HG02884 (cell line): ENCODE data around the gene PARN.

Experiments
- ATAC-seq: cut with Tn5 transposase; IDR thresholded peaks from one replicate; pipeline ENCODE4 v1.9.1; 2021; ENCODE audit warnings: mild to moderate bottlenecking, moderate library complexity; ENCODE audit not compliant: unreplicated experiment

PARN gene

DNA sequence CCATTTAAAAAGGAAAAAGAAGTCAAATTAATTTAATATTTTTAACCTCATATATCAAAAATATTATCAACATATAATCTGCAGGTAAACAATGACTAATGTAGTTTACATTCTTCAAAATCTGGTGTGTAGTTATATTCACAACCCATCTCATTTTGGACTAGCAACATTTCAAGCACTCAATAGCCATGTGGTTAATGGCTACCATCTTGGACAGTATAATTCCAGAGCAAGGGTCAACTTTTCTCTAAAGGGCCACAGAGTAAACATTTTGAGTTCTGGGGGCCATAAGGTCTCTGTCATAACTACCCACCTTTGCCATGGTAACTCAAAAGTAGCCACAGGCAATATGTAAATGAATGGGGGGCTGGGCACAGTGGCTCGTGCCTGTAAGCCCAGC, 153.9 kb downstream of the PARN start:
- ATAC-seq, result no peak

DNA sequence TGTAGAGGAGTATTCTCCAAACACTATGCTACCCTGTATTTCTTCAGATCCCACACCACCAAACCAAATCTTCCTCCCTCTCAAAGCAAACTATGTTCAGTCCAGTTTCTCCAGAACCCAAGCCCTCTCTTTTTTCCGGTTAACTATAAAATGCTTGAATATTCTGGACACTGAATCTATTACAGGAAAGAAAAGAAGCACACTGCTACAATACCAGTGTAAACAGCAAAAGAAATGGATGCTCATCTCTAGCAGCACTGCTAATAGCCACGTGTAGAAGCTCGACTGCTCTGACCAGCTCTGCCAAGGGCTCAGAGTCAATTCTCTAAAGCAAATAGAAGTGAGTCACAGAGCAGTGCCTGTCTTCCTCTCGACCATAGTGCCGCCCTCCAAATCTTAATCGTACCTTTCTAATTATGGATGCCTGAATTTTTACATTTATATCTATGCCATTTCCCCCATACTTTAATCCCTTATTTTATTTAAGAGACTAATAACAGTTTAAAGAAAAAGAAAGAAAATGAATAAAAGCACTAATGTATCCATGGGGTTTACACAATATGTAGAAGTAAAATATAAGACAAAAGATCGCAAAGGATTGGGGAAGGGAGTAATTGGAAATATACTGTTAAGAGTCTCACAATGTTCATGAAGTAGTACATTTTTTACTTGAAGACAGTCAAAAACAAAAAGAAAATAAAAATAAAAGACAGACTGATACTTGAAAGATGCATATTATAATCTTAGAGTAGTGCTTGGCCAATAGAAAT, 154.5 kb downstream of the PARN start:
- no peak for ATAC-seq

DNA sequence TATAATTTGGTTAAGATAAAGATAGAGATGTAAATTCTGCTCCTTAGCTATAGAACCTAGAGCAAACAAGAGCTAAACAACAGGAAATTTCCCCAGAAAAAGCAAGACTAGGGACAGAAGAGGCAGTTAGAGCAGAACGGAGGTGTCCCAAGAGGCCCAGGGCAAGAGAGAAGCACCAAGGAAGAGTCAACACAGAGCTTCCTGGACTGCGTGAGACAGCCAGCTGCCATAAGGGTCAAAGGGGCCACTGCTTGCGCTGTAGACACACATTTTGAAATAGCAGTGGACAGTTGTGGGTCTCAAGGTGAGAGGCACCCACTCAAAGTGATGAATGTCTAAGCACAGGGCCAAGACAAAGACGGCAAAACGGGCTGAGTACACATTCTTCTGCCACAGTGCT, 156.6 kb downstream of the PARN start:
- ATAC-seq, result no peak

DNA sequence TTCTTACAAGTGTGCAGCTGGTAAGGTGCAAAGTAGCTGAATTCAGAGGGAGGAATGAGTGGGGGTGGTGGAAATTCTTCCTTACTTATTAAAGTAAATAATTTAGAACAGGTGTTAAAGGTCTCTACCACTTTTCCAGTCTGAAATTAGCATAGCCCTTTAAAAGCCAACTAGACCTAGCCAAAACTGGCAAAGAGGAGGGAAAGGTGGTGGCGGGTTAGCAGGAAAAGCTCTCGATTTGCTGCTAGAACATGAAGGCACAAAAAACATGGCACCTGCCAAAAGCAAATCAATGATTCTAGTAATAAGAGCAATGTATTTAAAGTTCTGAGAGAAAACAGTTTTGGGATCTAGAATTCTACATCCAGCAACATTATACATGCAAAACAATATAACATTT, 157.7 kb downstream of the PARN start:
- no peak for ATAC-seq

DNA sequence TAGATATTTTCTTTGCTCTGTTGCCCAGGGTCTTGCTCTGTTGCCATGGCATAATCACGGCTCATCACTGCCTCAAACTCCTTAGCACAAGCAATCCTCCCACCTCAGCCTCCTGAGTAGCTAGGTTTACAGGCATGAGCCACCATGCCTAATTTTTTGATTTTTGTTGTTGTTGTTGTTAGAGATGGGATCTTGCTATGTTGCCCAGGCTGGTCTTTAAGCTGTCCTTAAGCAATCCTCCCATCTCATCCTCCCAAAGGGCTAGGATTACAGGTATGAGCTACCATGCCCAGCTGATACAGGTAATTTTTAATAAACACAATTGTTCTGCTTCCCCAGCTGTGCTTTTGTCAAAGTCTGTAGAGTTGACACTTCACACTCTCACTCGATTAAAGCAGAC, 159.3 kb downstream of the PARN start:
- ATAC-seq, result no peak

DNA sequence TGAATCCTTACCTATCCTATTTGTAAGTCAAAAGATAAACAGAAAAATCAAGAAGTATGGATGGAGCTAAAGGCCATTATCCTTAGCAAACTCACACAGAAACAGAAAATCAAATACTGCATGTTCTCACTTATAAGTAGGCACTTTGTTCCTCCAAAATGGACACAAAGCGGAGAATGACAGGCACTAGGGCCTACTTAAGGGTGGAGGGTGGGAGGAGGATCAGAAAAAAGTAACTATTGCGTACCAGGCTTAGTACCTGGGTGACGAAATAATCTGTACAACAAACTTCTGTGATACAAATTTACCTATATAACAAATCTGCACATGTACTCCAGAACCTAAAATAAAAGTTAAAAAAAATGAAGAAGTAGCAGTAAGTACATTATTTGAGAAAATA, 164.3 kb downstream of the PARN start:
- ATAC-seq, result no peak

DNA sequence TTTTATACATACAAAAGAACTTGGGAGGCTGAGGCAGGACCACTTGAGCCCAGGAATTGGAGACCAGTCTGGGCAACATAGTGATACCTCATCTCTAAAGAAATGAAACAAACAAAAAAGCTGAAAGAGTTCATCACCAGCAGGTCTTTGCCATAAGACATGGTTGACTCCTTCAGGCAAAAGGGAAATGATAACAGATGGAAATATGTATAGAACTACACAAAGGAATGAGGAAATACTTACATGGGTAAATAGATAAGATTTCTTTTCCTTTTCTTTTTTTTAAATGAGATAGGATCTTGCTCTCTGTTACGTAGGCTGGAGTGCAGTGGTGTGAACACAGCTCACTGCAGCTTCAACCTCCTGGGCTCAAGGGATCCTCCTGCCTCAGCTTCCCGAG, 165.3 kb downstream of the PARN start:
- ATAC-seq, result no peak

DNA sequence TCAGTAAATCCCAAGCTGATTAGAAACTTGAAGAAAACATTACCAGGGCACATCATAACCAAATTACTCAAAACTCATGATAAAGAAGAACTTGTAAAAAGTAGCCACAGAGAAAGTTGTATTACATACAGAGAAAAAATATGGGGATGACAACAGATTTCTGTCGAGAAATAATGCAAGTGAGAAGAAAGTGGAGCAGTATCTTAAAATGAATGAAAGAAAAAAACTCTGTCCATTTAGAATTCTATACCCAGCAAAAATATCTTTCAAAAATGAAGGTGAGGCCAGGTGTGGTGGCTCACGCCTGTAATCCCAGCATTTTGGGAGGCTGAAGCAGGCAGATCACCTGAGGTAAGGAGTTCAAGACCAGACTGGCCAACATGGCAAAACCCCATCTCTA, 165.9 kb downstream of the PARN start:
- ATAC-seq, result no peak

DNA sequence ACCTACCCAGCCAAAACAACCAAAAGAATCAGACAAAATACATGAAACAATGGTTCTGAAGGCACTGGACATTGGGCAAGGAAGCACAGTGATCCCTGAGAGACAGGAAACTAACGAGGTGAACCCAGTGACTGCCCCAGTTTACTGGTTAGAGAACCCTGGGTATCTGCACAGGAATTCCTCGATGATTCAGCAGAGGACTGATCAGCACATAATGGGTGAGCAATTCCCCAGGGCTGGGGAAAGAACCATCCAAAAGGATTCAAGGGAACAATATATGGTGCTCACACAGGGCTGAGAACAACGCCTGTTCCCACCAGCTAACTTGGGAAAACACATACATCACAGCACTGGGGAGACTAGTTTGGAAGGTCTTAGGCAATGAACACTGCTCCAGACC, 167.2 kb downstream of the PARN start:
- ATAC-seq, result no peak

DNA sequence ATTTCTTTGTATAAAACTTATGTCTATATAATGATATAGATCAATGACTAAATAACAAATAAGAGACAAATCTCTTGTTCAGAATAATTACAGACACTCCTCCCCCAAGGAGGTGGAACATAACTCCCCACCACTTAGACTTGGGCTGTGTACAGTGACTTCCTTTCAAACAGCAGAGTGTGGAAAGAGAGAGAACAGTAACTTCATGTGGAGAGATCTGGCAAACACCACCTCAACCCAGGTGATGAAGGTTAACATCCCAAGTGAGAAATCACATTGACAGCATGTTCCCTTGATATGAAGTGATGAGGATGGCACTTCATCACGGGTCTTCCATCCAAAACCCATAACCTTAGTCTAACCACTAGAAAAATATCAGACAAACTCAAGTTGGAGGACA, 169.3 kb downstream of the PARN start:
- no peak for ATAC-seq

DNA sequence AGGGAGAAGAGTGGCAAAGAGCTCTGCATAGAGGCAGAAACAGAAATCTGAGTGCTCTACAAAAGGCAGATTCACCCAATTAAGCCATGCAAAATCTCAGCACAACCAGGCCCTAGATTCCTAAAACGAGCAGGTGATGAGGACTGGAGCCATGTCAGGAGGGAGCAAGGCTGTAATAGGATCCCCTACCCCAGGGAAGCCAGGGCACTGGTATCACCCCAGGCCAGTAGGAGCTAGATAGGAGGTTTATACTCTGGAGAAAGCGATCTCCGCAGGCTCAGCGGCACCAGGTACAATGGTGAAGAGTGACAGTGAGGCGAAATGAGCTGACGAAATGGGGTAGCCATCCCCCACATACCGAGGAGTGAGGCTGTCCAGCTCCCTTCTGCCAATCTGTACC, 171.5 kb downstream of the PARN start:
- no peak for ATAC-seq

DNA sequence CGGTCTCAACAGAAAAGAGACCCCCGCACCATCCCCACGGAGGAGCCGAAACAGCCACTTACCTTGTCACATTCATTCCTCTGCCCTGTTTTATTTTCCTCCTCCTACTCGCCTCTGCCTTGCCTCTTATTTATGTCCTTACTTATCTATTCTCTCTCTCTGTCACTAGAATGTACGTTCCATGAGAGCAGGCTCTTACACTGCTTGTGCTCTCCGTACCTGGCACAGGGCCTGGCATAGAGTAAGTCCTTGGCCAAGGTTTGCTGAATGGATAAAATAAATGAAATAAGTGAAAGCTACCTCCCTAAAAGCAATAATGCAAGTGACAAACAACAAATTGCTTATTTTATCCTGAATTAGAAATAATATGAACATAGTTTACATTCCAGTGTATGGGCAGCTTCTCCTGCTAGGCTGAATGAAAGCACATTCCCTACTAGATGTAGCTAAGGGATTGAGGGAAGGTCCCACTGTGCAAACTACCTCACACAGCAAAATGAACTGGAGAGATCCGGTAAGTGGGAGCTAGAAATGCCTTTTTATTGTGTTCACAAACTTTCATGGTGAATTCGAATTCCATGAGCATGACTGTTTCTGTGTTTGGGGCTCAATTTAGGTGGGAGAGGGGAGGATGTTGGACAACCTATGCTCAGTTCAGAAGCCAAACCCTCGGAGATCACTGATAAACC, 173.1 kb downstream of the PARN start:
- no peak for ATAC-seq

DNA sequence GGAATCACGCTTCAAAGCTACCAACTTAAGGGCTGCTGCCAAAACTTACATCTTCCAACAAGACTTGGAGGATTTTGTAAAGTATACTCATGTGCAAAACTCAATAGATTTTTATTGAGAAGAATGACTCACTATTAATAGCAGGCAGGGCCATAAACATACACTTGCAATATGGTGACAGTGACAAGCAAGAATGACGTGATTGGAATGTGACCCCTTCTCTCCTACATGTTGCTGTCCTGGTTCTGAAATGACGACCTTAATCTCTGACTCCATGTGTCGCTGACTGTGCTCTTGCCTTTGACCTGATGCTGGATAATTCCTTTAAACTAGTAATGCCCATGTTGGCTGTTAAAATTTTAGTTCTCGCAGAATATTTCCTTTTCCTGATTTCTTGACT, 174.5 kb downstream of the PARN start:
- ATAC-seq, result no peak

DNA sequence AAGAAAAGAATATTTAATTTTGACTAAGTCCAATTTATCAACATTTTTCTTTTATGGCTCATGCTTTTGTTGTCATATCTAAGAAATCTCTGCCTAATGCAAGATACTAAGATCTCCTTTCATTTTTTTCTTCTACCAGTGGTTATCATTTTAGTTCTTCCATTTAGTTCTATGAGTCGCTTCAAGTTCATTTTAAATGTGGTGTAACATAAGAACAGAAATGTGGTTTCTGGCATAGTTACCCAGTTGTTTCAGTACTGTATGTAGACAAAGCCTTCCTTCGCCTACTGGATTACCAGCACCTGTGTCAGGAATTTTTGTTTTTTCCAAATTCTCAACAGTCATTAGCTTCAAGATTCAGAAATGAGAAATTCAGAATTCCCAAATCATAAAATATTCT, 175.7 kb downstream of the PARN start:
- no peak for ATAC-seq

DNA sequence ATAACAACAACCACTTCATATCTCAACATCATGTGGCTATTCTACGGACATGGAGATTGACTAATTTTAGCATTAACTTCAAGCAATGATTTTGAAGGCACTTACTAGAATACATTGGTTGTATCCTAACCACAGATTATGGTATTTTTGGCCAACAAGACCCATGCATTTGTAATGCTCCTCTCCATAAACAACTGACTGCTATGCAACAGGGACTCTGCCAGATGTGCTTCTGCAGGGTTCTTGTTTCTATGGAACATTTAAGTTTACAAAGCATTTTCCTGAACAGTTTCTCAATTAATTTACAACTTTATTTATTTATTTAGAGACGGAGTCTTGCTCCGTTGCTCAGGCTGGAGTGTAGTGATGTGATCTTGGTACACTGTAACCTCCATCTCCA, 178.0 kb downstream of the PARN start:
- no peak for ATAC-seq

DNA sequence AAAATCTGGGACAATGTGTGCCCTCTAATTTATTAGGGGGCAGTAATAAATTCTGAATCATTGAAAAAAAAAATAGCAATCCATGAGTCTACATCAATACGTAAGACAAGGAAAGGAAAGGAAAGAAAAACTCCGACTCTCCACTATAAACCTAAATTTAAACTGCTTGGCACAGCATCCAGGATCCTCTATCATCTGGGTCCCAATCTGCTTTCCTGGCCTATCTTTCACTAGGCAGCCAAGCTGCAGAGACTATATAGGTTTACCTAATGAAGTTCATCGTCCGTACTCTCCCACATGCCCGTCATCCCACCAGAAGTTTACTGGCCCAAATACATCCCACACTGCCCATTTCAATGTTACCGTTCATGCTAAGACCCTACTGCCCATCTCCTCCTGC, 179.2 kb downstream of the PARN start:
- ATAC-seq, result no peak

DNA sequence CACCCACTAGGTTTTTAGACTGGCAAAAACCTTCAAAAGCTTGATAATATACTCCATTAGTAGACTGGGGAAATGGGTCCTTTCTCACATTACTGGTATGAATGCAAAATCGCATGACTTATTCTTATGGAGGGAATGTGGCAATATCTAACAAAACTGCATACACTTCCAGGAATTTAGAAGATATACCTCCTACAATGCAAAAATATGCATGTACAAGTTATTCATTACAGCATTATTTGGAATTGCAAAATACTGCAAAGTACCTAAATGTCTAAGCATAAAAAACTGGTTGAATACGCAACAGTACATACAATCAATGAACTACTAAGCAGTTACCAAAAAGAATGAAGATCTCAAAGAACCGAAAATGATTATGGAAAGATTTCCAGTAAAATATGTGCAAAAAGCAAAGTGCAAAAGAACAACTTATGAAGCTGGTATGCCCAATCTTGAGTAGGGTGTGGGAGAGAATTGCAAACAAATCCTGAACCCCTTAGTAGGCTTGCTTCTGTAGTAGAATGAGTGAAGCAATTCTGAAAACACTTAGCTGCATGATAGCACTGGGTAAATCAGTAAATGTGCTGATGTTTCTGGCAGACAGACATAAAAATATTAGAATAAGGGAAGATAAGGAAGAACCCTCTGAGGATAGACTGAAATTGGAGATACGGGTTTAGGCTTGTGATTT, 180.1 kb downstream of the PARN start:
- ATAC-seq, result no peak

DNA sequence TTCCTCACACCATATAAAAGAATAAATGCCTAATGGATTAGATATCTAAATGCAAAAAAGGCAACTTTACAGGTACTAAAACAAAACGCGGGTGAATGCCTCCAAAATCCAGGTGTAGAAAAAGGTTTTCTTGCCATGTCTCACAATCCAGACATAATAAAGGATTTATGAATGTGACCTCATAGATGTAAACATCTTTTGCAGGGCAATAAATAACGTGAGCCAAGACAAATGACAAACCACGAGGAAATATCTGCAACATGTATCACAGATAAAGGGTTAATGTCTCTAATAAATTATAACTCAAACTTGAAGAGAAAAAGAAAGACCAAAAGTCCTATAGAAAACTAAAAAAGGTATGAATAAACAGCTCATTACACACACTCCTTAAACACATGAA, 180.7 kb downstream of the PARN start:
- no peak for ATAC-seq

DNA sequence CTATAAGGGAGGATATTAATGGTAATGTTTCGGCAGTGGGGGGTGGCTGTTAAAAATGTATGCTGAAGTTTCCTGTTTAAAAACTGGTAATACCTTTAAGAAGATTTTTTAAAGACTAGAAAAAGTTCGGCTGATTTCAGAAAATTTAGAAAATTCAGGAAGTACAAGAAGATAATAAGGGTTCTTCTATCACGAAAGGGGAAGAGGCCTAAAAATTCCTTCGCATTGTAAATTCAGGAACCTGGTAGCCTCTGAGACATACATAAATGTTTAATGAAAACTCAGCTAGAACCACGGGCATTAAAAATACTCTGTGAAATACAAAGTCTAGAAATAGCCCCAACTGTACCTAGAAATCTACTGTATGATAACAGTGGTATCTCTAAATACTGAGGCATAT, 181.2 kb downstream of the PARN start:
- ATAC-seq, result no peak

DNA sequence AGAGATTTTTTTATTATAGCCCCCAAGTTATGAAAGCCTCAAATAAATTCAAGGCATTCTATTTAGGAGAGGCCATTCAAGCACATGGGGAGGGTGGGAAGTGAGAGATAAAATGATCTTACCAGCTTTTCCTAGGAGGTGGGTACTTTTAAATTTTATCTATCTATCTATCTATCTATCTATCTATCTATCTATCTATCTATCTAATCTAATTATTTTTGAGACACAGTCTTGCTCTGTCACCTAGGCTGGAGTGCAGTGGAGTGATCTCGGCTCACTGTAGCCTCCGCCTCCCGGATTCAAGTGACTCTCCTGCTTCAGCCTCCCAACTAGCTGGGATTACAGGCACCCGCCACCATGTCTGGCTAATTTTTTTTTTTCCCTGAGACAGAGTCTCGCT, 182.3 kb downstream of the PARN start:
- ATAC-seq, result no peak

DNA sequence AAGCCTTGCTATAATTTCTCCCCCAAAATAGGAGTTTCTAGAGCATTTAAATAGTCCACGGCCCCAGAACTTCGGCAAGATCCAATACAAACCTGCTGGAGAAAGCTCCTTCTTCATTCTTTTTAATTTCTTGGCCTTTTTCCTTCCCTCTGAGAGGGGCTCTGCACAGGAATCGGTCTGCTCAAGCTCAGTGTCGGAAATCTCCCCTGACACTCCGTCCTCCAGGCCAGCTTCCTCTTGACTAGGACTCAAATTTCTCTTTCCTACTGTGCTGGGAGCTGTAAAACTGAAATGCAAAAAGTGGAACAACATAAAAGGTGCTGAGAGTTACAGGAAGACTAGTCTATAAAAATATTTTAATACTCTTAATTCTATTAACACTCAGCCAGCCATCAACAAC, 183.3 kb downstream of the PARN start:
- no peak for ATAC-seq
